ENCODE results near the gene FAM131A. TPM values are rescaled to one million over a fixed set of nuclear protein-coding genes. Genes with fewer than 3 reads are reported as not detected.

FAM131A gene, protein sequence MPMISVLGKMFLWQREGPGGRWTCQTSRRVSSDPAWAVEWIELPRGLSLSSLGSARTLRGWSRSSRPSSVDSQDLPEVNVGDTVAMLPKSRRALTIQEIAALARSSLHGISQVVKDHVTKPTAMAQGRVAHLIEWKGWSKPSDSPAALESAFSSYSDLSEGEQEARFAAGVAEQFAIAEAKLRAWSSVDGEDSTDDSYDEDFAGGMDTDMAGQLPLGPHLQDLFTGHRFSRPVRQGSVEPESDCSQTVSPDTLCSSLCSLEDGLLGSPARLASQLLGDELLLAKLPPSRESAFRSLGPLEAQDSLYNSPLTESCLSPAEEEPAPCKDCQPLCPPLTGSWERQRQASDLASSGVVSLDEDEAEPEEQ
- total RNA-seq (2021), result 15.1 and 23.2 TPM in 2 replicates
- percentile 54 among the genes with signal in this experiment for Bru-seq, nascent RNA
- percentile 71 among the genes with signal in this experiment for BruChase-seq, experiment 1, labeled RNA remaining after a 2-hour chase
- percentile 68 among the genes with signal in this experiment for BruChase-seq, experiment 2, labeled RNA remaining after a 6-hour chase
- long read RNA-seq, partial matches to known transcripts, result 1 of 13 reads
- long read RNA-seq, other reads (novel, unspliced or antisense), result 10 of 13 reads

DNA sequence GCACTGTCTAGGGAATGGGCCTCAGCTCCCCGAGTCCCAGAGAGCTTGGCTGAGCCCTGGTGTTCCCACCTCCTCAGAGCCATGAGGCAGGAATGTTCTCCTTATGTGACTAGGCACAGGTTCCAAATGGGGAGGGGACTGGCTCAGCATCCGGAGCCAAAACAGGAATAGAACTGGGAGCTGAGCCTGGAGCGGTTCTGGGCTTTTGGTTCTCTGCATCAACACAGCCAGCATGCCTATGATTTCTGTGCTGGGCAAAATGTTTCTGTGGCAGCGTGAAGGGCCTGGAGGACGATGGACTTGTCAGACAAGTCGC lies at the start of gene FAM131A:
Gene FAM131A, plus strand, starts transcription at position 202 of the 316 bp plus-strand sequence. Its CDS starts 31 bp downstream, at position 233.
- POLR2A ChIA-PET (ENCODE audit: low non-redundant PET), result no interaction called here
- CTCF ChIA-PET, result no interaction called here
- no peak for DNase-seq (ENCODE audit: low spot score)
- Histone ChIP-seq H3K4me3 (ENCODE audit: low read depth, low read length, poor library complexity, severe bottlenecking) (peak within 1 kb of the TSS; percentile 90), H3K27ac (ENCODE audit: low read depth, low read length, poor library complexity, severe bottlenecking) (peak within 1 kb of the TSS; percentile 95), H3K4me1 (ENCODE audit: insufficient read depth, low read length, poor library complexity, severe bottlenecking) (peaks cover 30% of the 10 kb centered on the region), H3K27me3 (replicated peaks; ENCODE audit: insufficient read depth, low read depth, low read length, poor library complexity) (no peaks in the 10 kb centered on the region), H3K36me3 (ENCODE audit: insufficient read depth, low read length, poor library complexity, severe bottlenecking) (peaks cover 29% of the 10 kb centered on the region), H3K9me3 (ENCODE audit: low read depth, low read length, poor library complexity, severe bottlenecking) (no peaks in the 10 kb centered on the region)
- no peak for TF ChIP-seq EZH2 (IDR thresholded peaks at IDR 0.05; ENCODE audit: borderline replicate concordance, low read depth, low read length, poor library complexity, severe bottlenecking)
- intact Hi-C loops (cut with micrococcal nuclease; ENCODE audit: unreplicated experiment), result no loop called here
- BruUV-seq (replicated peaks), result no TSS peak

DNA sequence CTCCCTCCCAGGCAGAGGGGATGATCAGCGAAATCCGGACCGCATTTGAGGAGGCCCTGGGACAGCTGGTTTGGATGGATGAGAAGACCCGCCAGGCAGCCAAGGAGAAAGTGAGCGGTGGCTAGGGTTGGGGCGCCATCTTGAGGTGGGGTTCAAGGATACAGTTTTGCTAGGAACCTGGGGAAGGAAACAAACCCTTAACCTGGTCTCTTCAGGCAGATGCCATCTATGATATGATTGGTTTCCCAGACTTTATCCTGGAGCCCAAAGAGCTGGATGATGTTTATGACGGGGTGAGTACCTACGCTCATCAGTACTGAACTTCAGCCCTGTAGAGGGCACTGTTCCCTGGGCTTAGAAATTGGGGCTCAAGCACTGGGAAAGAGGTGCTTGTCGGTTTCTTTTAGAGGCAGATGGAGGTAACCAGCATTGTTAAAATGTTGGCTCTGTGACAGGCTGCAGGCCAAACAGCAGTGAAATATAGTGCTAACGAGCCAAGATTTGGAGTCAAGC lies 47.9 kb upstream of the FAM131A start:
- TF ChIP-seq, protein P1, sequence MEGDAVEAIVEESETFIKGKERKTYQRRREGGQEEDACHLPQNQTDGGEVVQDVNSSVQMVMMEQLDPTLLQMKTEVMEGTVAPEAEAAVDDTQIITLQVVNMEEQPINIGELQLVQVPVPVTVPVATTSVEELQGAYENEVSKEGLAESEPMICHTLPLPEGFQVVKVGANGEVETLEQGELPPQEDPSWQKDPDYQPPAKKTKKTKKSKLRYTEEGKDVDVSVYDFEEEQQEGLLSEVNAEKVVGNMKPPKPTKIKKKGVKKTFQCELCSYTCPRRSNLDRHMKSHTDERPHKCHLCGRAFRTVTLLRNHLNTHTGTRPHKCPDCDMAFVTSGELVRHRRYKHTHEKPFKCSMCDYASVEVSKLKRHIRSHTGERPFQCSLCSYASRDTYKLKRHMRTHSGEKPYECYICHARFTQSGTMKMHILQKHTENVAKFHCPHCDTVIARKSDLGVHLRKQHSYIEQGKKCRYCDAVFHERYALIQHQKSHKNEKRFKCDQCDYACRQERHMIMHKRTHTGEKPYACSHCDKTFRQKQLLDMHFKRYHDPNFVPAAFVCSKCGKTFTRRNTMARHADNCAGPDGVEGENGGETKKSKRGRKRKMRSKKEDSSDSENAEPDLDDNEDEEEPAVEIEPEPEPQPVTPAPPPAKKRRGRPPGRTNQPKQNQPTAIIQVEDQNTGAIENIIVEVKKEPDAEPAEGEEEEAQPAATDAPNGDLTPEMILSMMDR (conservative IDR thresholded peaks at IDR 0.05; ENCODE audit: low read depth, low read length), result peak; percentile 76
- TF ChIP-seq EZH2 (IDR thresholded peaks at IDR 0.05; ENCODE audit: borderline replicate concordance, low read depth, low read length, poor library complexity, severe bottlenecking), result no peak
- CTCF ChIA-PET, result interaction anchor here (0.6 to 1.2 kb wide), 3 partner anchors 393 to 1504 kb away, joined by 3 read pairs; no protein-coding TSS in a partner anchor
- intact Hi-C loops (cut with micrococcal nuclease; ENCODE audit: unreplicated experiment), result loop anchor here (1.0 kb wide), 1 partner anchor 394 kb away; no protein-coding TSS in a partner anchor
- no peaks in the 10 kb centered on the region for H3K9me3 ChIP-seq (ENCODE audit: low read depth, low read length, poor library complexity, severe bottlenecking)
- no peaks in the 10 kb centered on the region for H3K4me1 ChIP-seq (ENCODE audit: insufficient read depth, low read length, poor library complexity, severe bottlenecking)
- H3K4me3 ChIP-seq (ENCODE audit: low read depth, low read length, poor library complexity, severe bottlenecking), result no peak overlapping the region
- BruUV-seq (replicated peaks), result no TSS peak
- no peaks in the 10 kb centered on the region for H3K27me3 ChIP-seq (replicated peaks; ENCODE audit: insufficient read depth, low read depth, low read length, poor library complexity)
- DNase-seq (ENCODE audit: low spot score), result peak; percentile 69
- H3K36me3 ChIP-seq (ENCODE audit: insufficient read depth, low read length, poor library complexity, severe bottlenecking), result no peaks in the 10 kb centered on the region
- no peak overlapping the region for H3K27ac ChIP-seq (ENCODE audit: low read depth, low read length, poor library complexity, severe bottlenecking)
- POLR2A ChIA-PET (ENCODE audit: low non-redundant PET), result no interaction called here

DNA sequence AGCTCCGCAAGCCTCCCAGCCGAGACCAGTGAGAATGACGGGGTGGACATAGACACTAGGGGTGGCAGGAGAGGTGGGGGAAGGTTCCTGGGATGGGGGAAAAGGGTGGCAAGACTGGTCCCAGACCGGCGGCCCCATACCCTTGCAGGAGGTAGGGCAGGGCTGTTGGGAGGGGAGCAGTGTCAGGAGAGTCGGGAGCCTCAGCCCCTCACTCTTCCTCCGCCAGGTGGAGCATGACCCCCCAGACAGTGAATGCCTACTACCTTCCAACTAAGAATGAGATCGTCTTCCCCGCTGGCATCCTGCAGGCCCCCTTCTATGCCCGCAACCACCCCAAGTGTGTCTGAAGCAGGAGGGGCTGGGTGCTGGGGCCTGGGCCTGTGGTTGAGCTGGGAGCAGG lies 47.1 kb upstream of the FAM131A start:
- BruUV-seq (replicated peaks), result no TSS peak
- CTCF ChIA-PET, result no interaction called here

More for the DNA sequence above, 47.1 kb upstream of the FAM131A start:
- H3K4me3 ChIP-seq (ENCODE audit: low read depth, low read length, poor library complexity, severe bottlenecking), result no peak overlapping the region
- no peaks in the 10 kb centered on the region for H3K27me3 ChIP-seq (replicated peaks; ENCODE audit: insufficient read depth, low read depth, low read length, poor library complexity)
- no peak for DNase-seq (ENCODE audit: low spot score)
- TF ChIP-seq, protein P1 (conservative IDR thresholded peaks at IDR 0.05; ENCODE audit: low read depth, low read length), result no peak
- TF ChIP-seq EZH2 (IDR thresholded peaks at IDR 0.05; ENCODE audit: borderline replicate concordance, low read depth, low read length, poor library complexity, severe bottlenecking), result no peak
- no peak overlapping the region for H3K27ac ChIP-seq (ENCODE audit: low read depth, low read length, poor library complexity, severe bottlenecking)
- H3K4me1 ChIP-seq (ENCODE audit: insufficient read depth, low read length, poor library complexity, severe bottlenecking), result no peaks in the 10 kb centered on the region
- no peaks in the 10 kb centered on the region for H3K36me3 ChIP-seq (ENCODE audit: insufficient read depth, low read length, poor library complexity, severe bottlenecking)
- POLR2A ChIA-PET (ENCODE audit: low non-redundant PET), result no interaction called here
- intact Hi-C loops (cut with micrococcal nuclease; ENCODE audit: unreplicated experiment), result no loop called here
- no peaks in the 10 kb centered on the region for H3K9me3 ChIP-seq (ENCODE audit: low read depth, low read length, poor library complexity, severe bottlenecking)
